Suprapubic skin (tissue), 4 donors: ENCODE data around the gene CASK.

Experiments used
- POLR2A ChIP-seq, 2 donors: fragments of 450-650 bp; IDR thresholded peaks; one replicate each; pipeline ENCODE4 v1.6.1; 2017; ENCODE audit warnings: antibody characterized with exemption in 2 of 2, mild to moderate bottlenecking in 2 of 2, moderate library complexity in 2 of 2
- POLR2AphosphoS5 ChIP-seq, 3 donors: sonication (generic); formaldehyde crosslinking; IDR thresholded peaks; one replicate each; pipeline ENCODE4 v1.6.1; 2017; ENCODE audit warnings: antibody characterized with exemption in 3 of 3
- TF ChIP-seq, protein P1 (sequence below), 2 donors: fragments of 200-600 bp in 1 of 2; fragments of 450-650 bp in 1 of 2; sonication (generic) in 1 of 2; IDR thresholded peaks; one replicate each; pipeline ENCODE4 v1.5.1; 2016 to 2019; ENCODE audit warnings: antibody characterized with exemption in 2 of 2, mild to moderate bottlenecking in 1 of 2, moderate library complexity in 1 of 2

DNA sequence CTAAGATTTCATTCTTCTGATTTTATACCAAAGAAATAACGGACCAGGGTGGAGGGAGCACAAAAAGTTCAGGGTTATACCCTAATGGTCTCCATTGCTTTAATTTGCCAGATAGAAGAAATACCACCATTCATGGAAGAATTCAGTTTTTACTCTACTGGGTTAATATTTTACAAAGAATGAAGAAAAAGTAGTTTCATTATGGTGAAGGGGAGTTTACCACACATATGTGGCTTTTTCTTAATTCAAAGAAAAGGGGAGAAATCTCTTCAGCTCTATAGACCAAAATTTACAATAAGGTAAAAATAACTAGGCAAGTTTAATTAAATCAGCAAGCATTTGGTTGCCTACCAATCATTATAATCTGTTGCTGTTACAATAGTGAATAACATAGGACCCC is 37.6 kb downstream of the CASK start:
- TF ChIP-seq, protein P1, sequence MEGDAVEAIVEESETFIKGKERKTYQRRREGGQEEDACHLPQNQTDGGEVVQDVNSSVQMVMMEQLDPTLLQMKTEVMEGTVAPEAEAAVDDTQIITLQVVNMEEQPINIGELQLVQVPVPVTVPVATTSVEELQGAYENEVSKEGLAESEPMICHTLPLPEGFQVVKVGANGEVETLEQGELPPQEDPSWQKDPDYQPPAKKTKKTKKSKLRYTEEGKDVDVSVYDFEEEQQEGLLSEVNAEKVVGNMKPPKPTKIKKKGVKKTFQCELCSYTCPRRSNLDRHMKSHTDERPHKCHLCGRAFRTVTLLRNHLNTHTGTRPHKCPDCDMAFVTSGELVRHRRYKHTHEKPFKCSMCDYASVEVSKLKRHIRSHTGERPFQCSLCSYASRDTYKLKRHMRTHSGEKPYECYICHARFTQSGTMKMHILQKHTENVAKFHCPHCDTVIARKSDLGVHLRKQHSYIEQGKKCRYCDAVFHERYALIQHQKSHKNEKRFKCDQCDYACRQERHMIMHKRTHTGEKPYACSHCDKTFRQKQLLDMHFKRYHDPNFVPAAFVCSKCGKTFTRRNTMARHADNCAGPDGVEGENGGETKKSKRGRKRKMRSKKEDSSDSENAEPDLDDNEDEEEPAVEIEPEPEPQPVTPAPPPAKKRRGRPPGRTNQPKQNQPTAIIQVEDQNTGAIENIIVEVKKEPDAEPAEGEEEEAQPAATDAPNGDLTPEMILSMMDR (IDR thresholded peaks at IDR 0.05): no peak
- no peak for TF ChIP-seq POLR2A (IDR thresholded peaks at IDR 0.05)
- TF ChIP-seq POLR2AphosphoS5 (IDR thresholded peaks at IDR 0.05): no peak
